ENCODE measurements around the gene GNAT2.
A peak's percentile ranks its signal among the peaks of the same experiment; 100 is the strongest.
"Not testable (repeated sequence)": the region's sequence is repeated elsewhere in the genome, so short reads cannot be mapped to it uniquely, and the experiment has no call there.

Gene GNAT2

GRCh38 chr1:109619576-109620400 is at the start of gene GNAT2, which contains the start of gene AMPD2:
GNAT2 (minus strand) TSS chr1:109619616; CDS start chr1:109612870, 6,746 bp downstream.
AMPD2 (plus strand) TSS chr1:109619837; CDS start chr1:109621176, 1,339 bp downstream.
- peak; percentile 22 for DNase-seq

- DNase-seq: no peak
These were observed 48.8 kb upstream of the GNAT2 start for GRCh38 chr1:109668123-109668775.

GRCh38 chr1:109667452-109668122 is 48.2 kb upstream of the GNAT2 start, which contains the start of gene GSTM2:
GSTM2 (plus strand) TSS chr1:109668057; CDS start chr1:109668116, 59 bp downstream.
- DNase-seq: peak; percentile 82

DNA sequence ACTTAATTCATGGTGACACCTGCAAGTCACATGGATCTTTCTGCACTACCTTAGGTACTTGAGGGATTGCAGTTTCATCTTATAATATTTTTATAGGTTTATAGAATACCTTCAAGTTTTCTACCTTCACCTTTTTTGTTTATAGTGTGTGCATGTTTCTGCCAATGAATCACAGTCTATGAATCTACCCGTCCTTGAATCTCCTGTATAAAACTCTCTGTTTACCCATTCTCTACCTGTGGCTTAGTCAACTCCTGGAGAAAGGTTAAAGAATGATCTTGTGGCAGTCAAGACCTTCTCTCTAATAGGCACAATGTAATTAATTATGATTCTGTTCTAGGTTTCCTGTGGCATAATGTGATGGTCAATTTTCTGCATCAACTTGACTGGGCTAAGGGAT is 45.3 kb upstream of the GNAT2 start:
- no peak for DNase-seq

GRCh38 chr1:109661391-109661790 is 42.0 kb upstream of the GNAT2 start:
- DNase-seq: no peak

DNA sequence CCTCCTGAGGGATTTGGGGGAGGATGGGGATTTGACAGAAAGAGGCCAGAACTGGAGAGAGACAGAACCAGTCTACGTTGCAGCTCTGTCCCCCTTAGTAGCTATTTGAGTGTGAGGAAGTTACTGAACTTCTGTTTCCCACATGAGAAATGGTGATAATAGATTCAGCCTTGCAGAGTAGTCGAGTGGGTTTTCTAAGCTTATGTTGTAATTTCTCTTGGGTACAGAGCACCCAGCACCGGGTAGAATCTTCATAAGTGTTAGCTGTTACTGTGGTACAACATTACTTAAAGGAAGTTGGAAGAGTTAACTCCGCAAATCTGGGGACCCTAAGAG is 41.2 kb upstream of the GNAT2 start:
- not testable (repeated sequence) for DNase-seq

- peak; percentile 67 for DNase-seq
These were observed 40.7 kb upstream of the GNAT2 start for GRCh38 chr1:109659997-109660690.

DNA sequence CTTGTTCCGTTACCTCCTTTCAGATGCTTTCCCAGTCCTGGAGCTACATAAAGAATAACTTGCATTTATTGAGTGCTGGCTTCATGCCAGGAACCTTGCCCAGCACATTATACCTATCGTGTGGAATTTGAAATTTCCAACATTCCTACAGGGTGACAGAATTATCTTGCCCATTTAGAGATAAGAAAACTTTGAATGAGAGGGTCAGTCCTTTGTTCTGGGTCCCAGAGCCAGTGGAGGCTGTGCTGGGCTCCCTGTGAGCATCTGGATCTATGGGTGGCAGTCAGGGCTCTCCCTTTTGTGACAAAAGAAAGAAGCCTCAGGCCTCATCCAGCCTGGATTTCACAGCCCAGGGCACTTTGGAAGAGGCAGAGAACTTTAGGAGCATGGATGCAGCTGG is 39.7 kb upstream of the GNAT2 start:
- no peak for DNase-seq

DNA sequence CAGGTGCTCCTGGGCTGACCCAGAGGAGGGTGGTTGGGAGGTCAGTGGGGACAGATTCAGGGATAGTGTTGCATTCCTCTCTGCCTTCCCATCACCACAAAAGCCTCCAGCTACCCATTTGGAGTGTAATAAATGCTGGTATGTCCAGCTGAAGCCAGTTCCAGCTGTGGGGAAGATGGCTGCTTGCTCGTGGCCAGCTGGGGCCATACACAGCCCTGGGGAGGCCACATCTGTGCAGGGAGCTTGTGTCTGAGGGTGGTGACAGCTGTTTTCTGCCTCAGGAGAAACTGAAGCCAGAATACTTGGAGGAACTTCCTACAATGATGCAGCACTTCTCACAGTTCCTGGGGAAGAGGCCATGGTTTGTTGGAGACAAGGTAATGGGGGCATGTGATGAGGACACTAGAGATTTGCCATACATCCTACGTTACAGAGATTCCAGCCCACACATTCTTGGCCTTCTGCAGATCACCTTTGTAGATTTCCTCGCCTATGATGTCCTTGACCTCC is 39.2 kb upstream of the GNAT2 start:
- DNase-seq: no peak

- no peak for DNase-seq
These were observed 38.6 kb upstream of the GNAT2 start for GRCh38 chr1:109657970-109658369.

DNA sequence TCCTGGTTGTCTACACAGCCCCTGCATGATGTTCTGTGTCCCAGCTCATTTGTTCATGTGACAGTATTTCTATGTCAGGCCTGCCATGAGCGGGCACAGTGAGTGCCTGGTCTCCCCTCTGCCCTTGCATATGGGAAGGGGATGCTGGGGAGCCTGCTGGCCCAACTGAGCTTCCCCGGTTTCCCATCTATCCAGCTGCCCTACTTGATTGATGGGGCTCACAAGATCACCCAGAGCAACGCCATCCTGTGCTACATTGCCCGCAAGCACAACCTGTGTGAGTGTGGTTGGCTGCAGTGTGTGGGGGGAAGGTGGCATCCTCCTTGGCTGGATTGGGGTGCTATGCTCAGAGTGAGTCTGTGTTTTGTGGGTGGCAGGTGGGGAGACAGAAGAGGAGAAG is 38.0 kb upstream of the GNAT2 start:
- no peak for DNase-seq

DNA sequence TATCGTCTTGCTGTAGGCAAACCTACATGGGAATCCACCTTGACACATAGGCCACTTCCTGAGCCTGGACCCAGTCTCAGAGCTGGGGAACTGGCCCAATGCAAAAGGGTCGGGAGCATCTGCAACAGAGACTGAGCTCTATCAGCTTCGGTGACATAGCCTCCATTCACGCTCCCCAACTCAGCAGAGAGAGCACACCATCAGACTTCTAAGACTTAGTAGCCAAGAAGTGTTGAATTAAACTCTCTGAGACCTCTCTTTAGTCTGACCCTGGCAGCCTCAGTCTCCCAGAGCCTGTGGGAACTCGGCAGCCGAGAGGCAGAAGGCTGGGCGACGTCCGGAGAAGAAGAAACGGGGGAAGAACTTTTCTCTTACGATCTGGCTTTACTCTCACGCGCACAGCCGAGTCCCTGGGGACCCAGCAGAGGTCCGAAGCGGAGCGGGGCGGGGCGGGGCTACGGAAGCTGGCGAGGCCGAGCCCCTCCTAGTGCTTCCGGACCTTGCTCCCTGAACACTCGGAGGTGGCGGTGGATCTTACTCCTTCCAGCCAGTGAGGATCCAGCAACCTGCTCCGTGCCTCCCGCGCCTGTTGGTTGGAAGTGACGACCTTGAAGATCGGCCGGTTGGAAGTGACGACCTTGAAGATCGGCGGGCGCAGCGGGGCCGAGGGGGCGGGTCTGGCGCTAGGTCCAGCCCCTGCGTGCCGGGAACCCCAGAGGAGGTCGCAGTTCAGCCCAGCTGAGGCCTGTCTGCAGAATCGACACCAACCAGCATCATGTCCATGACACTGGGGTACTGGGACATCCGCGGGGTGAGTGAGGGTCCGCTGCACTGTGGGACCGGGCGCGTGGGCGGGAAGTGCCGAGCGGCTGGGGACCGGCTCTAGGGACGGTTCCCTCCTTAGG is 36.5 kb upstream of the GNAT2 start, which contains the start of gene GSTM4:
Gene GSTM4, plus strand, starts transcription at position 485 of the 905 bp plus-strand sequence. Its CDS starts 291 bp downstream, at position 776.
- peak; percentile 52 for DNase-seq

DNA sequence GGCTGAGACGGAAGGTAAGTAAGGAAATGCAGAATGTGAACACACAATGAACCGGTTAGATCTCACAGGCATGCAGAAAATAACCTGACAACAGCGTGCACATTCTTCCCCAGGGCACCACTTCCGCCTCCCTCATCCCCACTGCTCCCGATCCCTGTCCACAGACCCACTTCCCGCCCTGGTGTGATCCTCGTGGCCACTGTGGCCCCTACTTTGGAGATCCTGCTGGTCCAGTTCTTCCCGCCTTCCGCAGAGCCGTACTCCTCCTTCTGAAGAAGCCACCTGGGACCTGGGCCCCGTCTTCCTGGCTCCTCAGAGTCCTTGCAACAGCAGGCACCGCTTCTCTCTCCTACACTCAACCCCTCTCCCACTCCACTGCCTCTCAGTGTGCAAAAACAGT is 35.1 kb upstream of the GNAT2 start:
- DNase-seq: no peak

DNA sequence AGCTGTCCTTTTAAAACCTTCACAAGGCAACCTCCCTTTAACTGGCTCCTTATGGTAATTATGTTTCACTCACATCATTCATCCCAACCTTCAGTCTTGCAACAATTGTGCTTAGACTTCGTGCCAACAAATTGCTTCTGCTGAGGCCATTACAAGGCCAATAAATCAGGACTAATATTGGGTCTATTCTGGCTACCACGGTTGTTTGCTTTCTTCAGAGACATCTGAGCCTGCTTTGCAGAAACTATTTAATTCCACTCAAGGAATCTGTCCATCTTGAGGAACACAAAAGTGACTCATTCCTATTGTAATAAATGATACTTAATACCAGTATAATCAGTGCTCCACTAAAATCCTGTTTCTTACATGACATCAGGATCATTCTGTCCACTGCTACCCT is 33.9 kb upstream of the GNAT2 start:
- DNase-seq: no peak

DNA sequence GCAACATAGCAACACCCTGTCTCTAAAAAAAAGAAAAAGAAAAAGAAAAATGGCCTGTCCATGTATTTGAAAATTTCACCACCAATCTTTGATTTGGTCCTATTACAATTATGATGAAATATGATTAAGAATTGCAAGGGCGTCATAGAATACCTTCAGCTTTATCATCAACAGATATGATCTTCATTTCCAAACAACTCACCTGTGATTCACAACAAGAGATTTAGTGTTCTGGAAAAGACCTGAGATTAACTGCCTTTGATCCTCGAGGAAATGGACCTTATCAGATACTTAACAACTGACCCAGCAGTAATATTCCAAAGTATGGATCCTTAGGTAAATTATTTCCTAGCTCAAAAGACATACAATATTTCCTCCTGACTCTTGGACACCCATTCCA is 33.0 kb upstream of the GNAT2 start:
- DNase-seq: no peak

GRCh38 chr1:109650609-109651008 is 31.2 kb upstream of the GNAT2 start:
- DNase-seq: no peak

- no peak for DNase-seq
These were observed 30.1 kb upstream of the GNAT2 start for GRCh38 chr1:109649491-109649914.

GRCh38 chr1:109644670-109645069 is 25.3 kb upstream of the GNAT2 start:
- no peak for DNase-seq

DNA sequence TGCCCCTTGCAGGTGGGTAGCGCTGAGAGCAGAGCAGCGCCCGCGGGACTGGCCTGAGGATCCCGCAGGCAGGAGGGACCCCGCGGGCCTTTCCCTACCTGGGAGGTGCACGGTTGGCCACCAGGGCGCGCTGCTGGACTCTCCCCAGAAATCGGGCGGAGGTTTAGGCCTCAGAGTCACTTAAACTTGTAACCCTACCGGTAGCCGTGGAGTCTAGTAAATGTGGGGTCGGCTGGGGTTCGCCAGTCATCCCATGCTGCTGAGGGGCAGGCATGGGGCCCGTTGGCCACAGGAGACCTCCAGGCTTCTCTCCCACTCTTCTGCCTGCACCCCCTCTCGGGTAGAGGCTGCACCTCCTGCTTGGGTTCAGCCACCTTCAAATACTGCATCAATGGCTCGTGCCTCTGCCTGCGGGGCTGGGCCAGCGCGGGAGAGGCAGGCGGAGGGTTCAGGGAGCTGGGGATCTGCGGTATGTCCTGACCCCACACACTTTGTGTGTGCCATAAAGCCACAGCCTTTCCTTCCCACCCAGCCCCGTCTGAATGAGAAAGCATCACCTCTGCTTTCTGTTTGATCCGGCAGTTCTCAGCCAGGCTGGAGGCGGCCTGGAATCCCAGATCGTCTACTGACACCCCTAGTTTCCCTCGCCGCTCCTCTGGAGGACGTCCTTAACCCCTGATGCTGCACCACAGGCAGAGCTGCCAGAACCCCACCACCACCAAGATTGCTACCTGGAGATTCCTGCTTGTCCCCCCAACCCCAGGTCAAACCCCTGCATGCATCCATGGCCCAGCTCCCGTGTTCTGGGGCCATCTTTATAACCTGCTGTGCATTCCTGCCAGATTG is 24.2 kb upstream of the GNAT2 start:
- peak; percentile 48 for DNase-seq

DNA sequence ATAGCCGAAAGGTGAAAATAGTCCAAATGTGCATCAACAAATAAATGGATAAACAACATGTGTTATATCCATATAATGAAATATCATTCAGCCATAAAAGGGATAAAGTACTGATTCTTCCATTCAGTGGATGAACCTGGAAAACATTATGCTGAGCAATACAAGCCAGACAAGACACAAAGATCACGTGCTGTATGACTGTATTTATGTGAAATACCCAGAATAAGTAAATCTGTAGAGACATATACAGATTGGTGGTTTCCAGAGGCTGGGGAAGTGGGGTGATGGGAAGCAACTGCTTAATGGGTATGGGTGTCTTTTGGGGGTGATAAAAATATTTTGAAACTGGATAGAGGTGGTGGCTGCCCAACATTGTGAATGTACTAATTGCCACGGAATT is 23.2 kb upstream of the GNAT2 start:
- no peak for DNase-seq

- DNase-seq: no peak
These were observed 22.4 kb upstream of the GNAT2 start for GRCh38 chr1:109641861-109642260.

Measured in NCI-H526 treated with DMSO at 0.1 percent for 48 hours (cell line).